ENCODE results near the gene FLOT1. TPM values are rescaled to one million over a fixed set of nuclear protein-coding genes. Genes with fewer than 3 reads are reported as not detected.
A peak's percentile ranks its signal among the peaks of the same experiment; 100 is the strongest.

The FLOT1 gene
- total and polyA plus RNA-seq, 2 of the 13 experiments (the other 11 are each of a cell fraction or from before 2014, with no cell fraction given): 82.3 to 130 TPM

DNA sequence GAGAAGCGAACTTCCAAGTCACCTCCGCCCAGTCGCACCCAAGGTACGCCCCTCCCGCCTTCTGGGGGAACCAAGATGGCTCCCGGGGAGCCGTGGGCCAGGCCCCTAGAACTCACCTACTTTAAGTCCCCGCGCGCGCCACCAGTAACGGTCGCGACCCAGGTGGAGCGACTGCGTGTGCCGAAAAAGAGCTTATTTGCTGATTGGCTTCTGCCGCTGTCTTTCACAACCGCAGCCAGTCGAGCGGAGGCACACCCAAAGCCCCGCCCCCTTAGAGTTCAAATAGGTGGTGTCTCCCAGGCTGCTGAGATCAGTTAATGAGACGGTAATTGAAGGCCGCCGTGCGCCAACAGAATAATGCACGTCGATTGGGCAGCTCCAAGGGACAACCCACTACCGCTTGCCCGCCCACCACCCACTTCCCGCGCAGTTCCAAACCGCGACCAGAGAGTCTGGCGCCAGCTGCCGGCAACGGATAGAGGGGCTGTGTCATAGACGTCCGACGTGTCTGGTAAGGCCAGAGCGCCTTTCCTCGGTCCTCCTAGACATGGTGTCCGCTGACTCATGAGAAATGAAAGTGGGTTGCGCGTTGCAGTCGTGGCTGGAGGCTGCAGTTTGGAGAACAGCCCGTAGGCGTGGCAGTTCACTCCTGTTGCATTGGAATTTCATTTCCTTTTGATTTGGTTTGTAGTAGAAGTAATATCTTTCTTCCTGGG is 25.2 kb downstream of the FLOT1 start, which contains the start of gene MDC1 (continued):
- TF ChIP-seq TOE1 (CRISPR knock-in tag; IDR thresholded peaks at IDR 0.05) (peak; percentile 88; the same call in 1 of the 2 replicates), ZFP36L2 (CRISPR knock-in tag; IDR thresholded peaks at IDR 0.05) (0 out of 2 replicates have a peak, but pooled peaks have one; percentile 29), ZBTB3 (CRISPR knock-in tag; IDR thresholded peaks at IDR 0.05; ENCODE audit: borderline replicate concordance, low read depth) (peak; percentile 88; the same call in 1 of the 2 replicates), SRF (IDR thresholded peaks at IDR 0.05; ENCODE audit: low read depth, low read length) (peak; percentile 4; the same call in 1 of the 2 replicates), ZNF550 (CRISPR knock-in tag; IDR thresholded peaks at IDR 0.05; ENCODE audit: borderline replicate concordance) (no peak), ZNF138 (CRISPR knock-in tag; IDR thresholded peaks at IDR 0.05; ENCODE audit: low read depth) (peak; percentile 83; the same call in 1 of the 2 replicates), HNRNPH1 (optimal IDR thresholded peaks at IDR 0.05; ENCODE audit: low read depth, low read length) (no peak), KAT7 (CRISPR knock-in tag; IDR thresholded peaks at IDR 0.05; ENCODE audit: borderline replicate concordance) (peak; percentile 87; the same call in 1 of the 2 replicates), ZNF761 (CRISPR knock-in tag; conservative IDR thresholded peaks at IDR 0.05) (peak; percentile 74; the same call in 1 of the 2 replicates), ZNF75D (CRISPR knock-in tag; IDR thresholded peaks at IDR 0.05; ENCODE audit: borderline replicate concordance) (no peak), ETV6 (CRISPR knock-in tag; conservative IDR thresholded peaks at IDR 0.05) (peak; percentile 81; the same call in 1 of the 2 replicates), IKZF4 (CRISPR knock-in tag; IDR thresholded peaks at IDR 0.05; ENCODE audit: borderline replicate concordance, low read depth, not compliant biosample characterization) (peak; percentile 47), TP53 (CRISPR knock-in tag; conservative IDR thresholded peaks at IDR 0.05) (peak; percentile 56; the same call in 1 of the 2 replicates), ZNF292 (CRISPR knock-in tag; IDR thresholded peaks at IDR 0.05; ENCODE audit: borderline replicate concordance, low read depth) (no peak), PLRG1 (conservative IDR thresholded peaks at IDR 0.05) (no peak), ZSCAN22 (CRISPR knock-in tag; IDR thresholded peaks at IDR 0.05) (peak; percentile 31; the same call in 1 of the 2 replicates), MED8 (CRISPR knock-in tag; IDR thresholded peaks at IDR 0.05; ENCODE audit: insufficient replicate concordance) (peak; percentile 81), ZNF282 (IDR thresholded peaks at IDR 0.05; ENCODE audit: partially characterized antibody) (no peak), CHD4 (IDR thresholded peaks at IDR 0.05; ENCODE audit: borderline replicate concordance, low read length) (no peak), ZNF256 (CRISPR knock-in tag; conservative IDR thresholded peaks at IDR 0.05) (0 out of 2 replicates have a peak, but pooled peaks have one; percentile 20), ARHGAP35 (CRISPR knock-in tag; IDR thresholded peaks at IDR 0.05; ENCODE audit: borderline replicate concordance) (no peak), HMG20A (CRISPR knock-in tag; IDR thresholded peaks at IDR 0.05; ENCODE audit: borderline replicate concordance) (peak; percentile 64; the same call in 1 of the 2 replicates), MAFG (CRISPR knock-in tag; IDR thresholded peaks at IDR 0.05) (peak; percentile 97), ZNF383 (CRISPR knock-in tag; IDR thresholded peaks at IDR 0.05; ENCODE audit: borderline replicate concordance) (peak; percentile 96), KLF13 (CRISPR knock-in tag; IDR thresholded peaks at IDR 0.05) (no peak; the same call in 1 of the 2 replicates)
- TF ChIP-seq, protein P1, sequence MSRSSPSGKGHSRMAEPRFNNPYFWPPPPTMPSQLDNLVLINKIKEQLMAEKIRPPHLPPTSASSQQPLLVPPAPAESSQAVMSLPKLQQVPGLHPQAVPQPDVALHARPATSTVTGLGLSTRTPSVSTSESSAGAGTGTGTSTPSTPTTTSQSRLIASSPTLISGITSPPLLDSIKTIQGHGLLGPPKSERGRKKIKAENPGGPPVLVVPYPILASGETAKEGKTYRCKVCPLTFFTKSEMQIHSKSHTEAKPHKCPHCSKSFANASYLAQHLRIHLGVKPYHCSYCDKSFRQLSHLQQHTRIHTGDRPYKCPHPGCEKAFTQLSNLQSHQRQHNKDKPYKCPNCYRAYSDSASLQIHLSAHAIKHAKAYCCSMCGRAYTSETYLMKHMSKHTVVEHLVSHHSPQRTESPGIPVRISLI (CRISPR knock-in tag; IDR thresholded peaks at IDR 0.05; ENCODE audit: borderline replicate concordance): peak; percentile 80; the same call in 1 of the 2 replicates
- TF ChIP-seq, protein P2, sequence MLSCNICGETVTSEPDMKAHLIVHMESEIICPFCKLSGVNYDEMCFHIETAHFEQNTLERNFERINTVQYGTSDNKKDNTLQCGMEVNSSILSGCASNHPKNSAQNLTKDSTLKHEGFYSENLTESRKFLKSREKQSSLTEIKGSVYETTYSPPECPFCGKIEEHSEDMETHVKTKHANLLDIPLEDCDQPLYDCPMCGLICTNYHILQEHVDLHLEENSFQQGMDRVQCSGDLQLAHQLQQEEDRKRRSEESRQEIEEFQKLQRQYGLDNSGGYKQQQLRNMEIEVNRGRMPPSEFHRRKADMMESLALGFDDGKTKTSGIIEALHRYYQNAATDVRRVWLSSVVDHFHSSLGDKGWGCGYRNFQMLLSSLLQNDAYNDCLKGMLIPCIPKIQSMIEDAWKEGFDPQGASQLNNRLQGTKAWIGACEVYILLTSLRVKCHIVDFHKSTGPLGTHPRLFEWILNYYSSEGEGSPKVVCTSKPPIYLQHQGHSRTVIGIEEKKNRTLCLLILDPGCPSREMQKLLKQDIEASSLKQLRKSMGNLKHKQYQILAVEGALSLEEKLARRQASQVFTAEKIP (CRISPR knock-in tag; IDR thresholded peaks at IDR 0.05; ENCODE audit: borderline replicate concordance): no peak
- TF ChIP-seq, protein P3, sequence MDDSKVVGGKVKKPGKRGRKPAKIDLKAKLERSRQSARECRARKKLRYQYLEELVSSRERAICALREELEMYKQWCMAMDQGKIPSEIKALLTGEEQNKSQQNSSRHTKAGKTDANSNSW (CRISPR knock-in tag; IDR thresholded peaks at IDR 0.05; ENCODE audit: borderline replicate concordance): peak; percentile 60; the same call in 1 of the 2 replicates
